HG03097 (cell line): ENCODE data around the gene LOXL4.
"Not testable (repeated sequence)": the region's sequence is repeated elsewhere in the genome, so short reads cannot be mapped to it uniquely, and the experiment has no call there.

Experiments used
- ATAC-seq: cut with Tn5 transposase; IDR thresholded peaks from one replicate; pipeline ENCODE4 v1.9.1; 2021; ENCODE audit not compliant: unreplicated experiment, low FRiP score

LOXL4 gene

DNA sequence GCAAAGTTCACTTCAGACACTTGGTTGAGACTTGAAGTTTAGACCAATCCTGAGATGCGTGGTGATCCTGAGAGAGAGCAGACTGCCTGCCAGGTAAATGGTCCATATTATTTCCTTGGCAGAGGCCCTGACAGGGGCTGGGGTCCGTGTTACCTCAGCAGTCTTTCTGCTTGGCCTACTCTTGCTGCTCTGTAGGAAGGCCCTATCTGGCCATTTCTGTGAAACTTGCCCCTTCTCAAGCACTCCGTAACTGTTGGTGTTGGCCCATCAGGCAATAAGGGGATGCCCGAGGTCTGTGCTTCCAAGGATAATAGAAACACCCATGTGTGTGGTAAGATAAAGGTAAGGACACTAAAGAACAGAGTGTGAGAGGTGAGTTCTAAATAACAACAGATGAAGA lies 20.0 kb downstream of the LOXL4 start:
- no peak for ATAC-seq

DNA sequence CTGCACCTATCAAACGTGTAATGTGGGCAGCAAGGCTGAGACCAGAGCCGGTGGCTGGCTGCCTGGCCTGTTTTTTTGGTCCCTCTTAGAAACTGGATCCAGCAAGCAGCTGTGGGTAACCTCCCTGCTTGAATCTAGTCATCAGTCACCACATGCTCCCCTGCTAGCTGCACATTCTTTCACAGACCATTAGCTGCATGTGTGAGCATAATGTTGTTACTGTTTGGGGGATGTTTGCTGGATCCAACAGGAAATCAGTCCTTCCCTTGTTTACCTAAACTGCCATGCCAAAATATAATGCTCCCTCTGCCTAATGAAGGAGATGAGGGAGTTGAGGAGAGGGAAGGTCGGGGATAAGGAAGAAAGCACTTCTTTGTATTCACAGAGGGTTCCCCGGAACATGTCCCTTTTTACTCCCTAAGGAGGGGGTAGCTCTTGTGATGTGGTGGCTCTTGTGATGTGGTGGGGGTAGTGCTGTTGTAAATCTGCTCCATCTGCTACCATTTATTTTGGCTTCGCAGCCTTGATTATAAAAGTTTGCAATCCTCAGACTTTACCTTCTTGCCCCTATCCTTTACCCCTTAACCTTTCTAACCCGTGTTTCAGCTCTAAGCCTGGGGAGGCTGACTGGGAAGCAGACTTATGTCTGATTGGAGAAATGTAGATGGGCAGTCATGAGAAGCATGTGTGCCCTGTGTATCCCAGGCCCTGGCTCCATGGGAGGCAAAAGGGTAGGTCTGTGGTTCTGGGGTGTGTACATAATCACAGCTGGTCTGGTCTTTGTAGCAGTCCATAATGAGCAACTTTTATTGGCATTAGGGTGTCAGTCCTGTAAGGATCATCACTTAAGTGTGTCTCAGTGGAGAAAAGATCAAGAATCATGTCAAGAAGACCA lies 20.8 kb downstream of the LOXL4 start:
- ATAC-seq, result no peak

DNA sequence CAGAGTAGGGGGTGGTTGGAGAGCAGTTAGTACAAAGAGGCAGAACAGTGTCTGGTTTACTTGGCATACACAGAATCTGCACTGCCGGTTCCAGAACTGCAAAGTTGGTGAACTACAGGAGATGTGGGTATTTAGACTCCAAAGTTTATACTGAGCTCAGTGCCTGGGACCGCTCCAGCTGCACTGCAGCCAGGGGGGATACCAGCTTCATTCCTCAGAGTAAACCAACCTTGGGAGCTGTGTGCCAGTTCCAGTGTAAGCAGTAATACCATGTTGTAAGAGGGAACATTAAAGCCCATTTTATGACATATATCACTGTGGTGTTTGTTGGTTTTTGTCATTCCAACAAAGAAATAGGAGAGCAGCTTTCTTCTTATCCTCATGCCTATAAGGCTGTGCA lies 23.4 kb downstream of the LOXL4 start:
- no peak for ATAC-seq

DNA sequence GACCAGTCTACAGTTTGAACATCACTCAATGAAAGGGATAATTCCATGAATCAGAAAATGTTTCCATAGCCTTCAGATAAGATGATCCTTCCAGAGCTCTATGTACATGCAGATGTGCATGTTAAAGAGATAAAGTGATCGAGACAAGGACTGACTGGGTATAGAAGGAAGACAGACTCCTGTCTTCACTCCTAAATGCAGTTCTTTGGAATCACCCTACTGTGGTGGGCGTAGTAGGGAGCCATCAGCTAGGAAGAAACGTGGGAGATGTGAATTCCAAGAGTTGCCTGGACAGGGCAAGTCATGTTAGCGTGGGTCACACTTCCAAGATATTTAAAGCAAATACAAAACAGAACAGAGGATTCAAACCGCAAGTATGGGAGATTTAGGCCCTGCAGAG lies 23.9 kb downstream of the LOXL4 start:
- ATAC-seq, result no peak

DNA sequence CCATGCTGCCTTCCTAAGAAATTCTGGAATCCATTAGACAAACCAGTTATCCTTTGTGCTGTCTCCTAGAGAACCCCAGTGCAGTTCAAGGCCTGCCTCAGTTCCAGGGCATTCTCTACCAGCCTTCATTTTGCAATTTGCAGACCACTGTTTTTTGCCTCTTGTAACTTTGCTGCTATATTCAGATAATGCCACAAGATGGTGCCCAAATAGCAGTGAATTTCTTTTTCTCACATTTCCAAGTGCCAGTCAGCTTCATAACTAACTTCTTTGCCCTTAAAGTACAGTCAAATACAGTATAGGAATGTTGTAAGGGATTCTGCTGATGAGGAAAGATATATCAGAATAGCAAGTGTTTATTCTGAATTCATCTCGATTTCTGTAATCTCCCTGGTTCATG lies 25.2 kb downstream of the LOXL4 start:
- no peak for ATAC-seq

DNA sequence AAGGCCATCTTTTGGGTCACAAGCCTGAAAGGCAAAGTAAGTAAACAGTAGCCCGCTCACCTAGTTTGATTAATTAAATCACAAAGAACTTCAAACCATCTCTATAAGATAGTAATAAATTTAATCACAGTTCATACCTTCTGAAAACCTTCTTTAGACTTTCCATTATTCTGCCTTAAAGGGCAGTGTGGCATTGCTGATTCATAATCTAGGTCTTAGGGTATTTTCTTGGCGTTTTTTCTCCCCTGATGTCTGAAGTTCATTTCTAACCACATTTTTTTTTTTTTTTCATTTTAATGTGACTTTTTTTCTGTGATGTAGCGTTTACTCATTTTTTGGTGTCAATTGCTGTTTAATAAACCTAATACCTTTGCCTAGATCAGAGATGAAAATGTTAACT lies 27.5 kb downstream of the LOXL4 start:
- no peak for ATAC-seq

DNA sequence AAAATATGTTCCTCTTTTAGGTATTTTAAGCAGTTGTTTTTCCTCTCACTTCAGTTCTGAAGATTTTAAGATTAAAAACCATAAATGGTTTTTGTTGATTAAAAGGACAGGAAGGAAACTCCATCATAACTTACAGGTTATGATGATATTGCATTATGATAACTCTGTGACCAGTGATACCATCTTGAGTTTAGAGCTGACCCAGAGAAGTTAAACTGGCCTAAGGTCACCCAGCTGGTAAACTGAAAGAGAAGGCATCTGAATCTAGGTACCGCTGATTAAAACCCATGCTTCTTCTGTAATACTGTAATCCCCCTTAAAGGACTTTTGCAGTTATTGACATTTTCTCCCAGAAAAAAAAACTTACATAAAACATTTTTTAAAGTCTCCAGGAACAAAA lies 29.6 kb downstream of the LOXL4 start:
- no peak for ATAC-seq

DNA sequence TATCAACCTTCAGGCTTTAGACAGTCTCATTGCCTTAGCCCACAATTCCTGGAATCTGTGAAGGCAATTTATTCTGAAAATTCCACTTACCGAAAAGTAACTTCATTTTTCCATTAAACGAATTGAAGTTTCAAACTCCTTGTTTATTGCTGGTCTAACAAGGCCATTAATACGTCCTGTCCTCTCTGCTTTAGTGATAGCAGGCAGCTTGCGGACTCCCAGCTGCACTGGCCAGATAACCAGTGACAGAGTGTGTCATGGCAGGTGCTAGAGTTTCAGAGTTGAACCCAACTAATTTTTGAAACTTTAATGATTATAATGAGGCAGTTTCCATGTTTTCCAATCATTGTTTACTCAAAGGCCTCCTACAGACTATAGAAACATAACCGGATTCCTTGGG lies 31.1 kb downstream of the LOXL4 start:
- no peak for ATAC-seq

DNA sequence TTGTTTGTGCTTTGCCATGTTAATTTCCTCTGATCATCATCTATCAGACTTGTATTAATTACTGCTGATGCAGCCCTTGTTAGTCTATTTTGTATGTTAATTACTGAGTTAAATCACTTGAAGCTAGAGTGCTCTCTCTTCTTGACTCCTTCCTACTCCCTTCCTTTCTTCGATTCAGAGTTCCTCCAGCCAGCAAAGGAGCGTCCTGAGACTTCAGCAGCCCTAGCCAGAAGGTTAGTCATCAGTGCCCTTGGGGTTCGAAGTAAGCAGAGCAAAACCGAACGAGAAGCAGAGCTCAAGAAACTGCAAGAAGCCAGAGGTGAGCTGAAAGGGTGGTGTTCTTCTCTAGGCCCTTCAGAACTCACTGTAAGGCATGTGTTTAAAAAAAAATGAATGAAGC lies 32.1 kb downstream of the LOXL4 start:
- no peak for ATAC-seq

DNA sequence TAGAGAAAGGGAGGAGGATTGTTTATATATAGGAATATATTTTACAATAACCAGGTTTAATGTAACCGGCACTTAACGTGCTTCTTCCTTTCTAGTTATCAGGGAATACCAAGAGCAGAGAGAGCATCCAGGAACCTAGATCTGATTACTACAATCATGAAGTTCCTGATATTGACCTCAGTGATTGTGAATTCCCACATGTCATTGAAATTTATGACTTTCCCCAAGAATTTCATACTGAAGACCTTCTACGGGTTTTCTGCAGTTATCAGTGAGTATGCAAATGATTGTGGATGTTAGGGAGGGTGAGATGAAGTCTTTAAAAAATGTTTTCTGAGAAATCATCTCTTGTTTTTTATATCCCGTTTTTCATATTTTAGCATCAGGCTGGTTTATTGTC lies 36.6 kb downstream of the LOXL4 start:
- ATAC-seq, result no peak

DNA sequence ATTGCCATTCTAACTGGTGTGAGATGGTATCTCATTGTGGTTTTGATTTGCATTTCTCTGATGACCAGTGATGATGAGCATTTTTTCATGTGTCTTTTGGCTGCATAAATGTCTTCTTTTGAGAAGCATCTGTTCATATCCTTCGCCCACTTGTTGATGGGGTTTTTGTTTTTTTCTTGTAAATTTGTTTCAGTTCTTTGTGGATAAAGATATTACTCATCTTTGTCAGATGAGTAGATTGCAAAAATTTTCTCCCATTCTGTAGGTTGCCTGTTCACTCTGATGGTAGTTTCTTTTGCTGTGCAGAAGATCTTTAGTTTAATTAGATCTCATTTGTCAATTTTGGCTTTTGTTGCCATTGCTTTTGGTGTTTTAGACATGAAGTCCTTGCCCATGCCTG lies 39.7 kb downstream of the LOXL4 start:
- ATAC-seq, result not testable (repeated sequence)

DNA sequence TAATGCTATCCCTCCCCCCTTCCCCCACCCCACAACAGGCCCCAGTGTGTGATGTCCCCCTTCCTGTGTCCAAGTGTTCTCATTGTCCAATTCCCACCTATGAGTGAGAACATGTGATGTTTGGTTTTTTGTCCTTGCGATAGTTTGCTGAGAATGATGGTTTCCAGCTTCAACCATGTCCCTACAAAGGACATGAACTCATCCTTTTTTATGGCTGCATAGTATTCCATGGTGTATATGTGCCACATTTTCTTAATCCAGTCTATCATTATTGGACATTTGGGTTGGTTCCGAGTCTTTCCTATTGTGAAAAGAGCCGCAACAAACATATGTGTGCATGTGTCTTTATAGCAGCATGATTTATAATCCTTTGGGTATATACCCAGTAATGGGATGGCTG lies 40.3 kb downstream of the LOXL4 start:
- not testable (repeated sequence) for ATAC-seq

DNA sequence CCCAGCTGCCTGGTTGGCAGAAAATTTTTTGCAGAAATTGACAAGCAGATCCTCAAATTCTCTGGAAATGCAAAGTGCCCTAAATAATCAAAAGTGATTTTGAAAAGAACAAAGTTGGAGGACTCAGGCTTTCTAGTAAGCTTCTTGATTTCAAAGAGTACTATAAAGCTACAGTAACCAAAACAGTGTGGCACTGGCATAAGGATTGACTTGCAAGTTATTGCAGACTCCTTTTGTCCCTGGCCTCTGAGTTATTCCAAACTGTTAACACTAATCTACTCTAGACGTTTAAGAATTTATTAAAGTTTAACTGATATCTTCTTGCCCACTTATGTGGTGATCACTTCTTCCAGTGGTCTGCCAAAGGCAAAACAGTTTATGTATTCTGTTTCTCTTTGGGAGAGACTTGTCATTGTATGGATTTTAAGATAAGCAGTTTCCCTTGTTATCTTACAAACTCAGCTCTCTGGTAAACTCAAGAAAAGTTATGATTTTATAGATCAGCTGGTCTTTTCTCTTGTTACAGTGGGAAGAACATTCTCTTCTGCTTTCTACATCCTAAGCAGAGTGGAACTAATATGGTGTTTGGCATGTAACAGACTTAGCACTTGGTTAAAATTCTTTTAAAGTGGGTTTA lies 41.4 kb downstream of the LOXL4 start:
- ATAC-seq, result no peak

DNA sequence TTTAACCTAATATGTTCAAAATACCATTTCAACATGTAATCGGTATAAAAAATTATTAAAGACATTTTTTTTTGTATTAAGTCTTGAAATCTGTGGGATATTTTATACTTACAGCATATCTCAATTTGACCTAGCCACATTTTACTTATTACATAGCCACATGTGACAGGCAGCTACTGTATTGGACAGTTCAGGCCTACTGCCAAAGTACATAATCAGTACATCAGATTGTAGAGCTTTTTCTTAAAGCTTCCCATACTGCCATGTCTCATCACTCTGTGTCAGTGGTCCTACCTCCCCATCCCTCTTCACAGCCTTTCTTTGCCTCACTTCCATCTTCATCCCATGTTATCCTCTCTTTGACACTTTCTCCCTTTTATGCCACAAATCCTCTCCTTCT lies 43.0 kb downstream of the LOXL4 start:
- ATAC-seq, result no peak

DNA sequence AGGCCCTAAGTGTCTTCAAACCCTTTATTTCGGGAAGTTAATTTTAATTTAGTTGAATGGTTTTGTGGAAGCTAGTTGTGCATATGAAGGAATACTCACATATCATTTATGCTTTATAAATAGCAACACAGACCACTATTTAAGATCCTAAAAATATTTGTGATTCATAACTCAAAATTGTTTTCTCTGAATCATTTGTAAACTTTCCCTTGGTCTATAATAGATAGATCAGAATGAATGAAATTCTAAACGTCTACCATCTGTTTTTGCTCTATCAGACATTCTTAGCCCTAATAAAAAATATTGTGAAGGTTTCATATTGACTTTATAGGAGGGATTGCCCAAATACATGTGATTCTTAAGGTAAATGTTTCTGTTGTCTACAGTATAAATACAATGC lies 43.5 kb downstream of the LOXL4 start:
- ATAC-seq, result no peak

DNA sequence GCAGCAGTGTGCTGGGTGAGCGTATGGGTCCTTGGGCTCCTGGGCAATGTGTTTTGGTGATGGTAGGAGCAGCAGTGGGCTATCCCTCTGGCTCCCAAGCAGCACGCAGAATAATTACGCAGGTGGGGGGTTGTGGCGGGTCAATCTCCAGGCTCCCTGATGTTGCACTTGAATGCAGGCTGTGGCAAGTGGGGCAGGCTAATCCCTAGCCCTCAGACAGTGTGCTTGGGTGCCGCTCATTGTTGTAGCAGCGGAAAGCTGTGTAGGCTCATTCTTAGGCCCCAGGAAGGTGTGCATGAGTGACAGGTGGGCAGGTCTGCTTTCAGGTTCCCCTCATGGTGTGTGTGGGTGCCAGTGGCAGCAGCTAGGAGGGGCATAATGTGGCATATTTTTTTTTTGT lies 44.1 kb downstream of the LOXL4 start:
- ATAC-seq, result no peak

DNA sequence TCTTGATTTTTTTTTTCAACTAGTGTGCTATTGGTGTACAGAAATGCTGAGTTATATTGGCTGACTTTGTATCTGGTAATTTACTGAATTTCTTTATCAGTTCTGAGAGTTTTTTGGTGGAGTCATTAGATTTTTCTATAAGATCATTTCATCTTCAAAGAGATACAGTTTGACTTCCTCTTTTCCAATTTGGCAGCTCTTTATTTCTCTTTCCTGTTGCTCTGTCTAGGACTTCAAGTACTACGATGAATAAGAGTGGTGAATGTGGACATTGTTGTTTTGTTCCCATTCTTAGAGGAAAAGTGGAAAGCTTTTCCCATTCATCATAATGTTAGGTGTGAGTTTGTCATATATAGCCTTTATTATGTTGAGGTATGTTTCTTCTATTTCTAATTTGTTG lies 50.2 kb downstream of the LOXL4 start:
- ATAC-seq, result no peak

DNA sequence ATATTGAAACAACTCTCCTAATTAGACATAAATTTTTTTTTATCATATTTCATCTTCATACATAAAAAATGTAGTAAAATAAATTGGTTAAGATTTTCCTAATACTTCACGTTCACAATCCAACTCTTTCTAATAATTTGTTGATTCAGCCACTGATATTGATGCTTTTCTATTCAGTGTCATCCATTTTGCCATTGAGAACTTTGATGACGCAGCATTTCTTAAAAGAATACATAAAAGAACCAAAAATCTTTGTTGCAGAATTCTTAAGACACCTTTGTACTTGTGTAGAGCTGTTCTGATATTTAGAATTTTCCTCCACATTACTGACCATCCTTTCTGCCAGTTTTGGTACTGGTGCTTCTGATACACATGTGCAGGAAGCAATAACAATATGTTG lies 52.6 kb downstream of the LOXL4 start:
- no peak for ATAC-seq

DNA sequence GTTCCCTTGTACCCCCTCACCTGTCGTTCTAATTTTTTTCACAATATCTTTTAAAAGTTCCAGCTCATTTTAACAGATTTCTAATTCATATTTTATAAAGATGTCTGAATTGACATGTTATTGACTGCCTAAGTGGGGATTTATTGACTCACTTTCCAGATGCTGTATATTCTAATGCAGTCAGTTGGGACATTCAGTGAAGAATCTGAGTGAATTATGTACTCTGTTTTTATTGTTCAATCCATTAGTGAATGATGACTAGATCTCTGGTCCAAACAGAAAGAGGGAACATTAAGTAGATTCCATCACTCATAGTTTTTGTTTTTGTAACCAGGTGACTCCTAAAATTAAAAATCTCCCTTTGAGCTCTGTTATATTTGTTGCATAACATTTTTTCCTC lies 54.3 kb downstream of the LOXL4 start:
- no peak for ATAC-seq

DNA sequence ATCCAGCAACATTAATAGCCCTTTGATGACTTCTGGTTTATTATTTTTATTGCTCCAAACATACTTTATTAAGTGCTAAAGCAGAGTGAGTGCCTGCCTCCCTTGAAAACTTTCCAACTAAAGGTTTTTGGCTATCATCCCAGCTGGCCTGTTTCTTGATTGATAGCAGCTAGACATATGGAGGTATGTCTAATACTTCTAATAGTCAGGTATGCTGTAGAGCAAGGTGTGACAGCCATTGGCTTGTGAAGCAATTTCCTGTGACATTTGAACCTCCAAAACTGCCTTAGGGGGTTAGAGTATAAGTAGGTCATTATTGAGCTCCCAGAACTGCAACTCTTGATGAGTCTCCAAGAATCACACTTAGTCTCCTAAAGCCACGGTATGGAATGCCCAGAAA lies 55.8 kb downstream of the LOXL4 start:
- no peak for ATAC-seq

DNA sequence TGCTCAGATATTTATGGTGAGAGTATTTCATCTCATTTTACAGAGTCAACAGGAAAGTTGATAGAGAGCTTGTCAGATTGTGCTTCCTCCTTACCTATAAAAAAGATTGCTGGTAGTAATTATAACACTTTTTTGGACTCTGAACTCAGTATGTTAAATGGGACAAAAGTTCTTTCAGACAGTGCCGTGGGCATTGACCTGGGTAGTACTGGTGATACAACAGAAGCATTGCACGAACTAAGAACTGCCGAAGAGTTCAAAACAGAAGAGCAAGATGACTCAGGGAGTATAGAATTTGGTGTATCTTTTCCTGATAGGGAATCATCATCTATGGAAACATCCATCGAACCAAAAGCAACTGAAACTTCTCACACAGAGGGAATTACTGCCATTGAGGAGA lies 58.6 kb downstream of the LOXL4 start:
- no peak for ATAC-seq

DNA sequence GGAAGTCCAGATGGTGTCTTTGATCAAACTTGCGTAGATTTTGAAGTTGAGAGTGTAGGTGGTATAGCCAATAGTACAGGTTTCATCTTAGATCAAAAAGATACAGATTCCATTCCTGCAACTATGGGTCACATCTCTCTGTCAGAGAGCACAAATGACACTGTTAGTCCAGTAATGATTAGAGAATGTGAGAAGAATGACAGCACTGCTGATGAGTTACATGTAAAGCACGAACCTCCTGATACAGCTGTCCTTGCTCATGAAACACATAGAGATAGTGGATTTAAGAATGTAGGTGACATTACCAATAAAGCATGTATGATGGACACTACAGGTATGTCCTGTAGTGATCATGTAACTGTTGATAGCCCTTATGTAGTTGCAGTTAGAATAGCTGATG lies 59.1 kb downstream of the LOXL4 start:
- ATAC-seq, result no peak
